Fibroblast of villous mesenchyme (primary cell): Measurements from ENCODE around the gene SNAPIN. TPM values are rescaled to one million over a fixed set of nuclear protein-coding genes. Genes with fewer than 3 reads are reported as not detected.
A peak's percentile ranks its signal among the peaks of the same experiment; 100 is the strongest.

ENCODE experiments used
- DNase-seq: peaks from one replicate; pipeline ENCODE4 v3.0.0-alpha.2; 2010; ENCODE audit warnings: low read depth
- H3K4me3 ChIP-seq: 2 replicates; pipeline ENCODE4 v1.5.1; 2011; ENCODE audit warnings: low read depth, mild to moderate bottlenecking, low read length
- CTCF ChIP-seq: IDR thresholded peaks from 2 replicates; pipeline ENCODE4 v1.5.1; 2012; ENCODE audit warnings: low read depth, mild to moderate bottlenecking, low read length; ENCODE audit not compliant: insufficient read depth
- total RNA-seq: library from RNA; depleted of rRNA; stranded (reverse); fragments of >200 nt; gene quantifications from 2 replicates; pipeline ENCODE4 v1.2.3, GENCODE V29; 2012

The SNAPIN gene, protein sequence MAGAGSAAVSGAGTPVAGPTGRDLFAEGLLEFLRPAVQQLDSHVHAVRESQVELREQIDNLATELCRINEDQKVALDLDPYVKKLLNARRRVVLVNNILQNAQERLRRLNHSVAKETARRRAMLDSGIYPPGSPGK
- 55.7 and 66.1 TPM in 2 replicates for total RNA-seq

DNA sequence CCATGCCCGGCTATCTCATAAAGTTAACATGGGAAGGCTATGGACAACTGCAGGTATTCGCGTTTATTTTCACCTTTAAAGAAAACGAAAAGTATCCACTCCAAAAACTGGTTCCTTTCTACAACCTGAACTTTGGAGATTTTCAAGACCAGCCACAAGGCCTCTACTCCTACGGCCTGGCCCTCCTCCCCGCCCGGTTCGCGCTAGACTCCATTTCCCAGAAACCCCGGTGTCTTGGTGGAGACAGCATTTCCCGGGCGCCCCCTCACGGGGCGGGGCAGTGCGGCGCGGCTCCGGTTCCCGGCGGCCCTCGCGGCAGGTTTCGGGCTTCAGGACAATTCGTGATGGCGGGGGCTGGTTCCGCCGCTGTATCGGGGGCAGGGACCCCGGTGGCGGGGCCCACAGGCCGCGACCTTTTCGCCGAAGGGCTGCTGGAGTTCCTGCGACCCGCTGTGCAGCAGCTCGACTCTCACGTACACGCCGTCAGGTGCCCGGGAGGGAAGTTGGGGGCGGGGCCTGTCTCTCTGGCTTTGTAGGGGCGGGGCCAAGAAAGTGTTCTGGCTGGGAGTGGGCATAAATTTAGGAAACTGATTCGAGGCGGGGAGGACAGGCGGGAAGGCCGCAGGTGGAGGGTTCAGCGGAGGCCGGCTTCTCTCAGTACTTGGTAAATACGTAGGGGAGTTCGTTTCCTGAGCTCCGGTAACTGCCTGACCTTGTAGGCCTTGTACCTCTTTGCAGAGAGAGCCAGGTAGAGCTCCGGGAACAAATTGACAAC is at the start of gene SNAPIN:
TSS of gene SNAPIN (plus strand) at position 304 of the 775 bp plus-strand sequence. CDS start at position 345, 41 bp downstream.
- peak within 1 kb of the TSS; percentile 90 for H3K4me3 ChIP-seq
- peak; percentile 21 for TF ChIP-seq CTCF
- DNase-seq, result peak; percentile 83

DNA sequence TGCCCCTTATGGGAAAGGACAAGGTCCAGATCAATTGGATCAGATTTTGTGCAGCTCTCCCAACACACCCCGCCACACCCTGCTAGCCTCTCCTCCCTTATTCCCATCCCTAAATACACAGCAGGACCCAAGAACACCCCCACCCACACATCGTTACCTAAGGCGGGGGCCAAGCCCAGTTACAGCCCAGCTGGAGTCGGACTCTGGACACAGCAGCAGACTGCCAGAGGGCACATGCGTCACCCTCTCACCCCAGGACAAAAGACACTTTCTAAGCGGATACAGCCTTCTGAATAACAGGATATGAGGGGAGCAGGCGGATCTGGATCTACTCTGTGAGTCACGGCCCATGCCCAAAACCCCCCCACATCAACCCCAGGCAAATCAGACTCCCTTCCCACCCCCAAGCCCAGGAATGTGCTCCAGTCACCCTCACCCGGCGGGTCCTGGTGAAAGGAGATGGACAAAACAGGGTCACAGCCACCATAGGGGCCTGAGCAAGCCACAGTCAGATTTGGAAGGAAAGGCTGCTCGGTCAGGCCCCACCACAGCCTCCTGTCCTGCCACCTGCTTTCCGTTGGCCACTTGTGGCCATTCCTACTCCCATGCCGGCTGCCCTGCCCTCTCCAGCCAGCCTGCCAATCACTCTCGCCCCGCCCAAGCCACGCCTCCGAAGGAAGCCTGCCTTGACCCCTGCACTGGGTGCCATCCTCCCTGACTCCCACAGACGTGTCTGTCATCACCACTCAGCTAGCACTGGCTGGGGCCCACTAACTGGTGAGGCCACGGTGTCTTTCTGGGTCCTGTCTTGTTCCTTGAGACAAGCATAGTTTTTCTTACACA is 49.5 kb upstream of the SNAPIN start:
- peak; percentile 89 for DNase-seq
- peak overlapping the region; percentile 29 for H3K4me3 ChIP-seq
- TF ChIP-seq CTCF, result no peak

DNA sequence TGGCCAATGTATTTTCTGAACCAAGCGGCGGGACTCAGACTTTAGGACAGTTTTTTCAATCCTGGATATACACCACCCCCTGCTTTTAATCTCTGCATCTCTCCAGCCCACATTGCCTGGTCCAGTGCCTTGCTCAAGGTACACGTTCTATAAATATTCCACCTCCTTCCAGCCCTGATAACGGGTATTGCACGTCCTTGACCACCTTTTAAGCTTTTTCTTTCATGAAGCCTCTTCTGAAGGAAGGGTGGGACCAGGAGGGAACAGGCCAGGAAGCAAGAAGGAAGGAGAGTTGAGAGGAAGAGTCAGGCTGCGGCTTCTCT is 49.0 kb upstream of the SNAPIN start:
- no peak for TF ChIP-seq CTCF
- no peak overlapping the region for H3K4me3 ChIP-seq
- no peak for DNase-seq

GRCh38 chr1:153610334-153610733 is 48.2 kb upstream of the SNAPIN start:
- TF ChIP-seq CTCF, result no peak
- no peak for DNase-seq
- H3K4me3 ChIP-seq, result no peak overlapping the region

GRCh38 chr1:153610811-153611301 is 47.6 kb upstream of the SNAPIN start:
- peak overlapping the region; percentile 62 for H3K4me3 ChIP-seq
- no peak for TF ChIP-seq CTCF
- no peak for DNase-seq

DNA sequence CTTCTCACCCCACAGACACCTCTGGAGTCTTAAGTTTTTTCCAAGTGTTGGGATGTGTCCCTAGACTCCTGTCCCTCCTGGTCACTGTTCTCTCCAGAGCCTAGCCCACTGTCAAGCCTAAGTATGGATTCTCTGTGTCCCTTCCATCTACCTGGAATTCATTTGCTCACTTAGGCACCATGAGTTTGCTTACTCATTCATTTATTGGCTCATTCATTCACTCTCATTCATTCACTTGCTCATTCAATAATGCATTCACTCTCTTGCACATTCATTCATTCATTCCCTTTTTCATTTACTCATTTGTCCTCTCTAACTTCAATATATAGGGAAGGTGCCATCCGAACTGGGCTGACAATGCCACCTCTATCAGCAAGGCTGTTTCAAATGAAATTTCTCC is 47.1 kb upstream of the SNAPIN start:
- DNase-seq, result no peak
- H3K4me3 ChIP-seq, result peak overlapping the region; percentile 62
- no peak for TF ChIP-seq CTCF
